B cell (primary cell): ENCODE data around the gene BCKDK. TPM values are rescaled to one million over a fixed set of nuclear protein-coding genes. Genes with fewer than 3 reads are reported as not detected.

Experiments
- ATAC-seq: fragments of 200-7000 bp; cut with Tn5 transposase; one replicate; pipeline ENCODE4 v1.10.0; 2021; ENCODE audit warnings: low read depth, mild to moderate bottlenecking, moderate number of reproducible peaks, moderate library complexity
- CTCF ChIA-PET: fragments of 350-600 bp; sonication (Branson Sonifier 250); formaldehyde crosslinking; loops from one replicate; lab custom pipeline; 2021; ENCODE audit warnings: antibody characterized with exemption, inconsistent platforms; lab: Charles Lee
- POLR2A ChIA-PET: fragments of 350-600 bp; sonication (Branson Sonifier 250); formaldehyde crosslinking; loops from one replicate; lab custom pipeline; 2021; ENCODE audit warnings: antibody characterized with exemption; lab: Charles Lee
- DNase-seq: peaks from one replicate; pipeline ENCODE4 v3.0.0; 2013
- H2AFZ ChIP-seq: 2 replicates; pipeline ENCODE4 v1.6.1; 2012; ENCODE audit warnings: mild to moderate bottlenecking, low read depth, low read length; ENCODE audit not compliant: insufficient read depth, poor library complexity, severe bottlenecking
- H3K27ac ChIP-seq, 2 donors: 1 replicate in 1 of 2; 2 replicates in 1 of 2; pipeline ENCODE4 v1.5.1; 2012 to 2013; ENCODE audit warnings: low read length in 2 of 2, mild to moderate bottlenecking in 2 of 2, moderate library complexity in 1 of 2
- H3K27me3 ChIP-seq, 4 experiments: fragments of 200-600 bp in 1 of 4; sonication (generic) in 1 of 4; replicated peaks in 1 of 4; 1 replicate in 2 of 4; 2 replicates in 2 of 4; pipeline versions ENCODE4 v1.6.1 to v1.7.0; 2013 to 2016; ENCODE audit warnings: low read length in 3 of 4, mild to moderate bottlenecking in 2 of 4, mixed read lengths in 1 of 4, moderate library complexity in 1 of 4; ENCODE audit not compliant: insufficient read depth in 4 of 4, control insufficient read depth in 3 of 4; ENCODE audit errors: control extremely low read depth in 1 of 4
- H3K36me3 ChIP-seq, 2 experiments: replicated peaks in 1 of 2; 1 replicate in 1 of 2; 2 replicates in 1 of 2; pipeline versions ENCODE4 v1.6.1 to v1.7.1; 2013; ENCODE audit warnings: low read length in 1 of 2; ENCODE audit not compliant: insufficient read depth in 2 of 2, control insufficient read depth in 1 of 2; ENCODE audit errors: control extremely low read depth in 1 of 2, extremely low read depth in 1 of 2
- H3K4me1 ChIP-seq, 2 donors: fragments of 200-600 bp in 1 of 2; sonication (generic) in 1 of 2; 1 replicate in 1 of 2; 2 replicates in 1 of 2; pipeline versions ENCODE4 v1.5.1 to v1.6.1; 2013 to 2017; ENCODE audit warnings: low read length in 2 of 2; ENCODE audit not compliant: control insufficient read depth in 2 of 2, insufficient read depth in 2 of 2
- H3K4me2 ChIP-seq: replicated peaks from 2 replicates; pipeline ENCODE3; 2012; ENCODE audit warnings: mild to moderate bottlenecking, low read depth, low read length; ENCODE audit not compliant: poor library complexity, severe bottlenecking
- H3K4me3 ChIP-seq, 5 experiments: fragments of 200-600 bp in 1 of 5; sonication (generic) in 1 of 5; 1 replicate in 3 of 5; 2 replicates in 2 of 5; pipeline versions ENCODE4 v1.5.1 to v1.7.0; 2011 to 2016; ENCODE audit warnings: low read length in 4 of 5, mild to moderate bottlenecking in 4 of 5, low read depth in 2 of 5, control low read depth in 1 of 5, moderate library complexity in 1 of 5; ENCODE audit not compliant: insufficient read depth in 1 of 5; ENCODE audit errors: control extremely low read depth in 1 of 5, extremely low read depth in 1 of 5
- H3K79me2 ChIP-seq: fragments of 200-600 bp; sonication (generic); one replicate; pipeline ENCODE4 v1.6.0; 2016; ENCODE audit warnings: low read length; ENCODE audit not compliant: control insufficient read depth, insufficient read depth
- H3K9ac ChIP-seq: fragments of 200-600 bp; sonication (generic); 2 replicates; pipeline ENCODE4 v1.6.1; 2017; ENCODE audit warnings: mild to moderate bottlenecking, low read length, moderate library complexity
- H3K9me3 ChIP-seq, 3 donors: one replicate each; pipeline versions ENCODE4 v1.6.1 to v1.7.1; 2013; ENCODE audit warnings: low read length in 2 of 3; ENCODE audit not compliant: control insufficient read depth in 2 of 3, insufficient read depth in 1 of 3; ENCODE audit errors: control extremely low read depth in 1 of 3
- H4K20me1 ChIP-seq: 2 replicates; pipeline ENCODE4 v1.6.0; 2012; ENCODE audit warnings: mild to moderate bottlenecking, low read length; ENCODE audit not compliant: insufficient read depth, control insufficient read depth, poor library complexity, severe bottlenecking
- H3K27ac Mint-ChIP-seq: one replicate; pipeline ENCODE4 v1.8.0; 2021; ENCODE audit warnings: mixed read lengths
- H3K27me3 Mint-ChIP-seq: one replicate; pipeline ENCODE4 v1.8.0; 2021; ENCODE audit warnings: mixed read lengths
- H3K4me1 Mint-ChIP-seq: one replicate; pipeline ENCODE4 v1.8.0; 2021; ENCODE audit warnings: mixed read lengths
- H3K4me3 Mint-ChIP-seq: one replicate; pipeline ENCODE4 v1.8.0; 2021; ENCODE audit warnings: mixed read lengths
- H3K9me3 Mint-ChIP-seq: one replicate; pipeline ENCODE4 v1.8.0; 2022; ENCODE audit warnings: mixed read lengths; ENCODE audit not compliant: insufficient read depth
- EZH2 ChIP-seq: IDR thresholded peaks from 2 replicates; pipeline ENCODE4 v1.6.1; 2012; ENCODE audit warnings: borderline replicate concordance, low read depth, mild to moderate bottlenecking, moderate library complexity, low read length; ENCODE audit not compliant: insufficient read depth, poor library complexity, severe bottlenecking
- WGBS: methylation state at CpG from one replicate; pipeline ENCODE4 v1.1.5; 2013; ENCODE audit warnings: missing lambda C conversion rate; ENCODE audit not compliant: insufficient coverage; 5-methylcytosine and 5-hydroxymethylcytosine counted together
- intact Hi-C: fragments of 100-400 bp; cut with micrococcal nuclease; formaldehyde crosslinking; loops from one replicate; pipeline ENCODE4 v1.10.0; 2022
- polyA plus RNA-seq: library from polyadenylated mRNA; depleted of rRNA; stranded (reverse); fragments of >200 nt; gene quantifications from 2 replicates; pipeline ENCODE4 v1.2.3, GENCODE V29; 2012
- total RNA-seq, 2 donors: library from RNA; stranded (reverse); fragments of 120-200 nt in 1 of 2; gene quantifications; 1 replicate in 1 of 2; 2 replicates in 1 of 2; pipeline versions ENCODE4 v1.2.3 to v1.2.4, GENCODE V29; 2013 to 2022
- TF ChIP-seq, protein P1 (sequence below): fragments of 200-600 bp; IDR thresholded peaks from one replicate; pipeline ENCODE4 v1.8.0; 2022; ENCODE audit warnings: antibody characterized with exemption, mild to moderate bottlenecking

BCKDK gene
- total and polyA plus RNA-seq, 2 donors (not counting 1 experiment from before 2014, with no cell fraction given) = 24.7 to 27.6 TPM

DNA sequence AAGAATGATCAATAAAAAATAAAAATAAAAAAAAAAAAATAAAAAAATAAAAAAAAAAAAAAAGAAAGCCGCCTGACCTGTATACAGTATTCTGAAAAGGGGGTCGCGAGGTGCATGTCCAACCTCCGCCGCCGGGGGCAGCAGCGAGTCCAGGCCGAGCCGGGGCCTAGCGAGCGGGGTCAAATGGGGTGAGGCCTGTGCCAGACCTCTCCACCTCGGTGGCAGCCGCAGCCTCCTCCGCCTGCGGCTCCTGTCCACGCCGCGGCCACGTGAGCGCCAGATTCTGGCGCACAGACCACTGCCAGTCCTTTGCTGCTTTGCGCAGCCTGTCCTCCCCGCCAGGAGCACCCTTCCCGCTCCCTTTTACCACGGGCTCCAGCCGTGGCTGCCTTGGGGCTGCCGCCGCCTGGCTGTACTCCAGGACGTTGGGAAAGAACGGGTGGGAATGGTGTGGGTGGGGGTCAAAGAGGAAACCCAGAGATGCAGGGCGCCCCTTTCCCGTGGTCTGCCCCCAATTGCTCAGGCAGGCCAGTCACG is 2.4 kb upstream of the BCKDK start:
- ATAC-seq = peak; percentile 94
- CTCF ChIA-PET = no interaction called here
- WGBS = under 1% methylated on average over 21 of the region's 33 CpGs

More for the DNA sequence above, 2.4 kb upstream of the BCKDK start:
- Mint-ChIP-seq H3K4me1 (peaks cover 21% of the 10 kb centered on the region), H3K9me3 (no peaks in the 10 kb centered on the region), H3K4me3 (peak overlapping the region; percentile 65), H3K27ac (peak overlapping the region; percentile 46), H3K27me3 (no peaks in the 10 kb centered on the region)
- Histone ChIP-seq H3K36me3 (peaks cover 0 to 11% of the 10 kb centered on the region in 2 experiments), H3K9ac (no peak overlapping the region), H3K79me2 (peaks cover 10% of the 10 kb centered on the region), H3K4me2 (peak overlapping the region; percentile 79), H3K27me3 (no peaks in the 10 kb centered on the region), H4K20me1 (no peaks in the 10 kb centered on the region), H3K4me1 (peaks cover 7 to 18% of the 10 kb centered on the region in 2 donors), H2AFZ (peak overlapping the region; percentile 84), H3K4me3 (peak overlapping the region in 2 of 5 experiments; percentile 18 to 28), H3K27ac (no peak overlapping the region), H3K9me3 (no peaks in the 10 kb centered on the region)
- TF ChIP-seq, protein P1, sequence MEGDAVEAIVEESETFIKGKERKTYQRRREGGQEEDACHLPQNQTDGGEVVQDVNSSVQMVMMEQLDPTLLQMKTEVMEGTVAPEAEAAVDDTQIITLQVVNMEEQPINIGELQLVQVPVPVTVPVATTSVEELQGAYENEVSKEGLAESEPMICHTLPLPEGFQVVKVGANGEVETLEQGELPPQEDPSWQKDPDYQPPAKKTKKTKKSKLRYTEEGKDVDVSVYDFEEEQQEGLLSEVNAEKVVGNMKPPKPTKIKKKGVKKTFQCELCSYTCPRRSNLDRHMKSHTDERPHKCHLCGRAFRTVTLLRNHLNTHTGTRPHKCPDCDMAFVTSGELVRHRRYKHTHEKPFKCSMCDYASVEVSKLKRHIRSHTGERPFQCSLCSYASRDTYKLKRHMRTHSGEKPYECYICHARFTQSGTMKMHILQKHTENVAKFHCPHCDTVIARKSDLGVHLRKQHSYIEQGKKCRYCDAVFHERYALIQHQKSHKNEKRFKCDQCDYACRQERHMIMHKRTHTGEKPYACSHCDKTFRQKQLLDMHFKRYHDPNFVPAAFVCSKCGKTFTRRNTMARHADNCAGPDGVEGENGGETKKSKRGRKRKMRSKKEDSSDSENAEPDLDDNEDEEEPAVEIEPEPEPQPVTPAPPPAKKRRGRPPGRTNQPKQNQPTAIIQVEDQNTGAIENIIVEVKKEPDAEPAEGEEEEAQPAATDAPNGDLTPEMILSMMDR = peak; percentile 81
- no peak for TF ChIP-seq EZH2
- peak; percentile 83 for DNase-seq
- POLR2A ChIA-PET = no interaction called here
- intact Hi-C loops = loop anchor here (10.0 kb wide), 1 partner anchor 79 kb away; the partner anchor contains the start of gene FUS
